Smooth muscle cell of the coronary artery (primary cell): ENCODE measurements around the gene CBX8. TPM values are rescaled to one million over a fixed set of nuclear protein-coding genes. Genes with fewer than 3 reads are reported as not detected.

ENCODE experiments used
- total RNA-seq: library from RNA; depleted of rRNA; stranded (reverse); fragments of >200 nt; gene quantifications from 2 replicates; pipeline ENCODE4 v1.2.3, GENCODE V29; 2014; ENCODE audit warnings: low replicate concordance

The CBX8 gene
- 4.2 and 6.1 TPM in 2 replicates for total RNA-seq

GRCh38 chr17:79796763-79797491 is at the start of gene CBX8:
TSS of gene CBX8 (minus strand) at chr17:79797077. CDS start at chr17:79796998, 79 bp downstream.

DNA sequence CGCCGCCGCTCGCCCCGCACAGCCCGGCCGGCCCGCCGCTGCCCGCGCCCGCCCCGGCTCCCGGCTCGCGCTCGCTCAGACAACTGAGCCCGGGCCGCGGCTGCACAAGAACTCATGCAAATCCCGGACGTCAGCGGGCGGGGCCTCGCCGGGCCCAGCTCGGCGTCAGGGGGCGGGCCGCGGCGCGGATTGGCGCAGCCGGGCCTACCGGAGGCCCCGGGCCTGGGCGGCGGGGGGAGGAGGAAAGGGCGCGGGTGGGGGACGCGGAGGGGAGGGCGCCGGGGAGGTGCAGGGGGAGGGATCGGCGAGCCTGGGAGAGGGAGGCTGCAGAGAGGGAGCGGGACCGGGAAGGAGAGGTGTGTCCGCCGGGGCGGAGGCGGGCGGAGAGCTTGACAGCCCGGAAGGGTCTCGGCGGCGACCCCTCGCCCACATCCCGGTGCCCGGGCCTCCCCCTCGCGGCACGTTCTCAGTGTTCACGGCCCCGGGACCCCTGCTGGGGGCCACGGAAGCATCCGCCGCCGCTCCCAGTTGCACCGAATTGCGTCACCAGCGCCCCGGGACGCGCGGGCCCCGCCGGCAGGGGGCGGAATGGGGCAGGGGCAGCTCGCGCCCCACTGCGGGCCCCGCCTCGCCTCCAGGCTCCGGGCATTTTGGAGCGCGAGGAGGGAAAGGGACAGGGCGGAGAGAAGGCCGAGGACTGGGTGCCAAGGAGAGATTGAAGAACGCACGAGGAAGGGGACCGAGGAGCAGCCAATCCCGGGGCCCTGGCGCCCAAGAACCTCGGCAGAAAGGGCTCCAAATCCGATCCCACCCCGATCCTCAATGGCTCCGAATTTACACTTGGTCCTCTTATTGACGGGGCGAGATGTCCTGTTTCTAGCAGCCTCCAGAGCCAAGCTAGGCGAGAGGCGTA is 42.7 kb upstream of the CBX8 start, which contains the start of gene CBX4:
TSS of gene CBX4 (minus strand) at position 85 of the 913 bp plus-strand sequence. CDS start 189 bp downstream, outside the sequence.

GRCh38 chr17:79777894-79778503 is 18.9 kb downstream of the CBX8 start, which contains the start of gene CBX2:
TSS of gene CBX2 (plus strand) at chr17:79778148. CDS start at chr17:79778236, 88 bp downstream.

Other genes starting within 250 kb of the CBX8 start
- not detected in 2 replicates for gene RBFOX3, start 186.0 kb downstream of the CBX8 start, total RNA-seq
- gene ENPP7, start 66.1 kb downstream of the CBX8 start, total RNA-seq = not detected in 2 replicates
- 0.23 and 1.1 TPM in 2 replicates for gene CBX2, start 18.9 kb downstream of the CBX8 start, total RNA-seq
- gene CBX4, start 42.4 kb upstream of the CBX8 start, total RNA-seq = 6.7 and 9.7 TPM in 2 replicates
- 30.0 and 48.4 TPM in 2 replicates for gene TBC1D16, start 238.8 kb upstream of the CBX8 start, total RNA-seq
- gene CCDC40, start 239.6 kb upstream of the CBX8 start, total RNA-seq = 1.8 and 4.2 TPM in 2 replicates